Measurements from ENCODE around the gene DHX58. TPM values are rescaled to one million over a fixed set of nuclear protein-coding genes. Genes with fewer than 3 reads are reported as not detected.
A peak's percentile ranks its signal among the peaks of the same experiment; 100 is the strongest.

The DHX58 gene
- total and polyA plus RNA-seq, 2 of the 4 experiments (the other 2 are of a cell fraction), result 1.1 to 2.8 TPM

DNA sequence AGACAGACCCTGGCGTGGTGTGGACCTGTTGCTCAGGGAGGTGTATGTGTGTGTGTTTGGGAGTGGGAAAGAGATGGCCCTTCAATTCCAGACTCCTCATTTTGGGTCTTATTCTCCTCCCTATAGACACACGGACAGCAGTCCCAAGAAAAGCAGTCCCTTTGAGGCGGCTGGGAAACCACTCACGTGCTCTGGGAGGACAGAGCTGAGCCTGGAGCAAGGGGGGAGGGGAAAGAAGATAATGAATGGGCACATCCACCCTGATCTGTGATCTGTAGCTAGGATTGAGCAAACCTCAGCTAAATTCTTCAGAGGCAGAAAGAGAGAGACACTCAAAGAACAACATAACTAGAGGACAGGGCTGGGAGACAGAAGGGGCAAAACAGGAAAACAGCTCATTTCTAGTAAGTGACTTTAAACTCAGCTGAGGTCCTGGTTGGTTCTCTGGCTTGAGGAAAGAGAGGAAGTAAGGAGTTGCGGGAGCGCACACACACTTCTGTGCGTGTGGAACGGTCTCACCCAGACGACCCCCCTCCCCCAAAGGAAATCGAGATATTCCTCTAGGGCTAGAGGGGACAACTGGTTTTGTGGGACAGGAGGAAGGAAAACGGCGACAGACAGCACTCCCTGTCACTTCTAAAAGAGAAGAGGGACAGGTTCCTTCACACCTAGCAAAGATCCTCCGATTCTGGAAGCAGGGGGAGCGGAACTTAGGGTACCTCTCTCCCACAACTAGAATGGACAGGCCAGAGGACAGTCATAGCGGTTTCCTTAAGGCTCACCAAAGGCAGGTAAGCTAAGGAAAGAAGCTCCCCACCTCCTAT is 41.6 kb upstream of the DHX58 start:
- Histone ChIP-seq H3K14ac (replicated peaks; ENCODE audit: low read depth, low read length) (peak overlapping the region; percentile 90), H3K9me1 (ENCODE audit: insufficient read depth, low read length) (peaks cover 21% of the 10 kb centered on the region), H3K9ac (ENCODE audit: low read depth, low read length) (peak overlapping the region; percentile 93), H4K91ac (ENCODE audit: insufficient read depth, low read depth, low read length) (peak overlapping the region; percentile 69), H3K4me1 (ENCODE audit: control insufficient read depth, insufficient read depth, low read length) (peaks cover 7% of the 10 kb centered on the region), H3K79me1 (ENCODE audit: low read depth in 1 of 2, low read length in 2 of 2) (peaks cover 3 to 59% of the 10 kb centered on the region in 2 experiments; a peak in 3 of 4 replicates), H2BK120ac (ENCODE audit: low read depth, low read length) (no peak overlapping the region; the same call in 1 of the 2 replicates), H4K8ac (ENCODE audit: low read depth in 2 of 2, low read length in 2 of 2) (peak overlapping the region; percentile 82 to 83), H4K5ac (ENCODE audit: low read depth, low read length) (no peak overlapping the region; the same call in 1 of the 2 replicates), H2AK9ac (replicated peaks; ENCODE audit: low read depth, low read length, poor library complexity) (peak overlapping the region; percentile 97), H3K18ac (ENCODE audit: low read depth, low read length) (peak overlapping the region; percentile 1; the same call in 1 of the 2 replicates), H3K9me3 (ENCODE audit: control insufficient read depth, insufficient read depth, low read length) (no peaks in the 10 kb centered on the region), H2AFZ (replicated peaks; ENCODE audit: low read length, poor library complexity) (peak overlapping the region; percentile 94), H2AK5ac (ENCODE audit: low read depth, low read length) (peak overlapping the region; percentile 85), H3K4me3 (ENCODE audit: insufficient read depth, low read depth, low read length) (peak overlapping the region; percentile 77), H2BK15ac (ENCODE audit: low read depth, low read length) (no peak overlapping the region), H3K23ac (ENCODE audit: low read depth, low read length) (peak overlapping the region; percentile 94), H2BK5ac (ENCODE audit: low read depth, low read length, poor library complexity, severe bottlenecking) (peak overlapping the region; percentile 69), H3K27ac (ENCODE audit: insufficient read depth, low read length) (peak overlapping the region; percentile 88), H4K20me1 (ENCODE audit: insufficient read depth, low read length) (peaks cover 52% of the 10 kb centered on the region), H3K56ac (ENCODE audit: extremely low read depth, insufficient read depth, low read length) (peak overlapping the region; percentile 92), H3K4ac (ENCODE audit: low read depth, low read length) (peak overlapping the region; percentile 90), H3K36me3 (ENCODE audit: control insufficient read depth, insufficient read depth, low read length) (peaks cover 10% of the 10 kb centered on the region; the same call in 1 of the 2 replicates), H3K27me3 (ENCODE audit: control insufficient read depth, insufficient read depth, low read length) (no peaks in the 10 kb centered on the region), H3K4me2 (ENCODE audit: low read depth, low read length) (peak overlapping the region; percentile 94), H2BK20ac (ENCODE audit: low read depth, low read length) (no peak overlapping the region)
- in situ Hi-C loops (cut with MboI; ENCODE audit: low sequenced_read_pairs) (no loop called here), dilution Hi-C loops (cut with HindIII; ENCODE audit: low sequenced_read_pairs, unreplicated experiment) (no loop called here), intact Hi-C loops (cut with micrococcal nuclease) (no loop called here)
- ATAC-seq (ENCODE audit: low read depth) (peak; percentile 6; the same call in 1 of the 2 replicates), DNase-seq (peak; percentile 29)
- no CpG with 5 or more reads among the region's 15 CpGs for WGBS, 2 experiments (ENCODE audit: extremely low coverage in 2 of 2, insufficient read length in 1 of 2)
- TF ChIP-seq CHD1 (IDR thresholded peaks at IDR 0.05; ENCODE audit: low read depth, low read length) (0 out of 2 replicates have a peak, but pooled peaks have one; percentile 41), RAD21 (IDR thresholded peaks at IDR 0.05; ENCODE audit: low read length) (no peak), BHLHE40 (IDR thresholded peaks at IDR 0.05; ENCODE audit: low read depth, low read length) (peak; percentile 83), MXI1 (IDR thresholded peaks at IDR 0.05; ENCODE audit: borderline replicate concordance, low read depth, low read length) (no peak; the same call in 1 of the 2 replicates), MAFK (IDR thresholded peaks at IDR 0.05; ENCODE audit: low read depth, low read length) (no peak)
- CTCF ChIA-PET, result interaction anchor here (0.8 kb wide), 1 partner anchor 364 kb away, joined by 3 read pairs; no protein-coding TSS in a partner anchor
- POLR2A ChIA-PET (ENCODE audit: unreplicated experiment), result no interaction called here
- no TSS peak for BruUV-seq (replicated peaks)
